Measurements from ENCODE around the gene GAA.

GAA gene

GRCh38 chr17:80101011-80101945 is at the start of gene GAA:
Gene GAA (plus strand): TSS chr17:80101581. CDS start chr17:80104587, 3,006 bp downstream.
- peak; percentile 95 for TF ChIP-seq CTCF (IDR thresholded peaks at IDR 0.05; ENCODE audit: control insufficient read depth, extremely low read depth, insufficient read depth)
- H3K4me3 ChIP-seq (ENCODE audit: low read depth, low read length): peak within 1 kb of the TSS; percentile 61
- peak; percentile 22 for DNase-seq (ENCODE audit: low read depth)

- TF ChIP-seq CTCF (IDR thresholded peaks at IDR 0.05; ENCODE audit: control insufficient read depth, extremely low read depth, insufficient read depth): no peak
- no peak overlapping the region for H3K4me3 ChIP-seq (ENCODE audit: low read depth, low read length)
- DNase-seq (ENCODE audit: low read depth): no peak
These were observed 49.7 kb upstream of the GAA start for GRCh38 chr17:80051681-80052080.

GRCh38 chr17:80053102-80053501 is 48.3 kb upstream of the GAA start:
- no peak overlapping the region for H3K4me3 ChIP-seq (ENCODE audit: low read depth, low read length)
- no peak for DNase-seq (ENCODE audit: low read depth)
- no peak for TF ChIP-seq CTCF (IDR thresholded peaks at IDR 0.05; ENCODE audit: control insufficient read depth, extremely low read depth, insufficient read depth)

GRCh38 chr17:80055597-80055996 is 45.8 kb upstream of the GAA start:
- TF ChIP-seq CTCF (IDR thresholded peaks at IDR 0.05; ENCODE audit: control insufficient read depth, extremely low read depth, insufficient read depth): no peak
- H3K4me3 ChIP-seq (ENCODE audit: low read depth, low read length): no peak overlapping the region
- DNase-seq (ENCODE audit: low read depth): no peak

GRCh38 chr17:80058311-80058955 is 42.9 kb upstream of the GAA start:
- DNase-seq (ENCODE audit: low read depth): no peak
- TF ChIP-seq CTCF (IDR thresholded peaks at IDR 0.05; ENCODE audit: control insufficient read depth, extremely low read depth, insufficient read depth): no peak
- no peak overlapping the region for H3K4me3 ChIP-seq (ENCODE audit: low read depth, low read length)

- DNase-seq (ENCODE audit: low read depth): no peak
- TF ChIP-seq CTCF (IDR thresholded peaks at IDR 0.05; ENCODE audit: control insufficient read depth, extremely low read depth, insufficient read depth): no peak
- H3K4me3 ChIP-seq (ENCODE audit: low read depth, low read length): no peak overlapping the region
These were observed 40.7 kb upstream of the GAA start for GRCh38 chr17:80060644-80061043.

Measured in LNCaP clone FGC (cell line).